Trophoblast cell (in vitro differentiated cells and primary cell): ENCODE measurements around the gene ZDHHC22.

Experiments
- DNase-seq, 2 donors: peaks; one replicate each; pipeline ENCODE4 v3.0.0-alpha.2; 2016
- H2AFZ ChIP-seq: 2 replicates; pipeline ENCODE4 v1.6.1; 2013; ENCODE audit warnings: low read length, moderate library complexity, mild to moderate bottlenecking; ENCODE audit not compliant: insufficient read depth, poor library complexity
- H2AK5ac ChIP-seq: 2 replicates; pipeline ENCODE4 v1.6.1; 2013; ENCODE audit warnings: mild to moderate bottlenecking, low read length
- H2BK120ac ChIP-seq: 2 replicates; pipeline ENCODE4 v1.6.1; 2013; ENCODE audit warnings: low read length, mild to moderate bottlenecking, moderate library complexity; ENCODE audit not compliant: insufficient read depth, poor library complexity
- H2BK12ac ChIP-seq: 2 replicates; pipeline ENCODE4 v1.6.1; 2013; ENCODE audit warnings: mild to moderate bottlenecking, low read length, moderate library complexity
- H2BK5ac ChIP-seq: 2 replicates; pipeline ENCODE4 v1.6.1; 2013; ENCODE audit warnings: low read length, low read depth, moderate library complexity, mild to moderate bottlenecking; ENCODE audit not compliant: poor library complexity
- H3K14ac ChIP-seq: 2 replicates; pipeline ENCODE4 v1.6.1; 2013; ENCODE audit warnings: mild to moderate bottlenecking, low read length
- H3K18ac ChIP-seq: 2 replicates; pipeline ENCODE4 v1.6.1; 2013; ENCODE audit warnings: mild to moderate bottlenecking, low read length
- H3K23ac ChIP-seq: 2 replicates; pipeline ENCODE4 v1.6.1; 2013; ENCODE audit warnings: low read length
- H3K27ac ChIP-seq: 2 replicates; pipeline ENCODE4 v1.5.1; 2013; ENCODE audit warnings: low read depth, mild to moderate bottlenecking, inconsistent platforms, low read length, moderate library complexity
- H3K27me3 ChIP-seq: 2 replicates; pipeline ENCODE4 v1.6.1; 2013; ENCODE audit warnings: inconsistent platforms, mild to moderate bottlenecking, low read length, moderate library complexity; ENCODE audit not compliant: insufficient read depth
- H3K36me3 ChIP-seq, 2 experiments: 1 replicate in 1 of 2; 2 replicates in 1 of 2; pipeline ENCODE4 v1.6.1; 2013; ENCODE audit warnings: low read length in 2 of 2, mild to moderate bottlenecking in 2 of 2, moderate library complexity in 1 of 2; ENCODE audit not compliant: insufficient read depth in 2 of 2, control insufficient read depth in 1 of 2
- H3K4ac ChIP-seq: 2 replicates; pipeline ENCODE4 v1.6.1; 2013; ENCODE audit warnings: low read depth, mild to moderate bottlenecking, low read length, moderate library complexity
- H3K4me1 ChIP-seq, 2 experiments: 1 replicate in 1 of 2; 2 replicates in 1 of 2; pipeline ENCODE4 v1.6.1; 2013; ENCODE audit warnings: low read length in 2 of 2, mild to moderate bottlenecking in 2 of 2, moderate library complexity in 1 of 2; ENCODE audit not compliant: insufficient read depth in 2 of 2, control insufficient read depth in 1 of 2
- H3K4me2 ChIP-seq: 2 replicates; pipeline ENCODE4 v1.6.1; 2013; ENCODE audit warnings: inconsistent platforms, mild to moderate bottlenecking, low read length, moderate library complexity
- H3K4me3 ChIP-seq: 2 replicates; pipeline ENCODE4 v1.5.1; 2013; ENCODE audit warnings: mild to moderate bottlenecking, low read depth, low read length, inconsistent platforms
- H3K79me1 ChIP-seq: one replicate; pipeline ENCODE4 v1.6.1; 2013; ENCODE audit warnings: low read length
- H3K79me2 ChIP-seq: 2 replicates; pipeline ENCODE4 v1.6.1; 2013; ENCODE audit warnings: low read length, mild to moderate bottlenecking; ENCODE audit not compliant: control insufficient read depth, insufficient read depth, poor library complexity
- H3K9ac ChIP-seq: 2 replicates; pipeline ENCODE4 v1.6.1; 2013; ENCODE audit warnings: mild to moderate bottlenecking, low read length
- H3K9me3 ChIP-seq: 2 replicates; pipeline ENCODE4 v1.6.1; 2013; ENCODE audit warnings: low read depth, mild to moderate bottlenecking, control low read depth, inconsistent platforms, low read length; ENCODE audit not compliant: insufficient read depth
- H4K12ac ChIP-seq: 2 replicates; pipeline ENCODE4 v1.6.1; 2013; ENCODE audit warnings: low read depth, mild to moderate bottlenecking, low read length, moderate library complexity
- H4K8ac ChIP-seq: 2 replicates; pipeline ENCODE4 v1.6.1; 2013; ENCODE audit warnings: low read depth, mild to moderate bottlenecking, low read length, moderate library complexity
- H4K91ac ChIP-seq: one replicate; pipeline ENCODE4 v1.6.1; 2013; ENCODE audit warnings: low read depth, mild to moderate bottlenecking, low read length, moderate library complexity
- WGBS: extraction: QIAGEN DNeasy Blood & Tissue Kit; methylation state at CpG from one replicate; pipeline ENCODE4 v1.1.7; 2013; ENCODE audit warnings: missing lambda C conversion rate; ENCODE audit not compliant: insufficient read length, insufficient coverage; ENCODE audit errors: extremely low coverage; 5-methylcytosine and 5-hydroxymethylcytosine counted together

The ZDHHC22 gene

DNA sequence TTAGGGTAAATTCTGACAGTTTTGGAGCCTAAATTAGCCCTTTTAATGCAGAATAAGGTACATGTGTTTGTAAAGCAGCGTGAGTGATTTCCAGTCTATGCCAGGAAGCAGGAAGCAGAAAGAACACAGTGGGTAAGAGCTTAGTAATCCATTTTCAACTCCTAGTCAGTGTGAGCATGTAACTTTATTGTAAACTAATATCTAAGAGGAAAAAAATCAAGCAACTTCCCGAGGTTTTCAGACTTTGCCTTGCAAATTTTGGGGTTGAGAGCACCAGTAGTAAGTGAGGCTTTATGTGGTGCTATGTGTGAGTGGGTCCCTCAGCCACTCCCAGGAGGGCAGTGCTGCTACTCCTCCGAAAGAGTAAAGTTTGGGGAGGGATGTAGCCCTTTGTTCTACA lies 40.6 kb downstream of the ZDHHC22 start:
- no CpG with 5 or more reads among the region's 3 CpGs for WGBS
- no peak overlapping the region for H2AFZ ChIP-seq
- peaks cover 14% of the 10 kb centered on the region for H3K79me1 ChIP-seq
- H3K27me3 ChIP-seq, result no peaks in the 10 kb centered on the region
- H3K4ac ChIP-seq, result peak overlapping the region; percentile 63
- H4K12ac ChIP-seq, result no peak overlapping the region
- no peak overlapping the region for H3K4me3 ChIP-seq
- H3K4me2 ChIP-seq, result no peak overlapping the region
- H3K14ac ChIP-seq, result no peak overlapping the region
- H3K36me3 ChIP-seq, result no peaks in the 10 kb centered on the region
- H2AK5ac ChIP-seq, result no peak overlapping the region
- no peaks in the 10 kb centered on the region for H3K9me3 ChIP-seq
- no peak overlapping the region for H3K18ac ChIP-seq
- H3K27ac ChIP-seq, result no peak overlapping the region
- H3K4me1 ChIP-seq, result peaks cover 4 to 9% of the 10 kb centered on the region in 2 experiments
- DNase-seq, result no peak
- no peak overlapping the region for H3K9ac ChIP-seq
- H4K8ac ChIP-seq, result no peak overlapping the region
- no peak overlapping the region for H2BK5ac ChIP-seq
- no peak overlapping the region for H3K23ac ChIP-seq
- peaks cover 16% of the 10 kb centered on the region for H3K79me2 ChIP-seq
- no peak overlapping the region for H4K91ac ChIP-seq
- H2BK120ac ChIP-seq, result no peak overlapping the region
- peak overlapping the region; percentile 28 for H2BK12ac ChIP-seq

DNA sequence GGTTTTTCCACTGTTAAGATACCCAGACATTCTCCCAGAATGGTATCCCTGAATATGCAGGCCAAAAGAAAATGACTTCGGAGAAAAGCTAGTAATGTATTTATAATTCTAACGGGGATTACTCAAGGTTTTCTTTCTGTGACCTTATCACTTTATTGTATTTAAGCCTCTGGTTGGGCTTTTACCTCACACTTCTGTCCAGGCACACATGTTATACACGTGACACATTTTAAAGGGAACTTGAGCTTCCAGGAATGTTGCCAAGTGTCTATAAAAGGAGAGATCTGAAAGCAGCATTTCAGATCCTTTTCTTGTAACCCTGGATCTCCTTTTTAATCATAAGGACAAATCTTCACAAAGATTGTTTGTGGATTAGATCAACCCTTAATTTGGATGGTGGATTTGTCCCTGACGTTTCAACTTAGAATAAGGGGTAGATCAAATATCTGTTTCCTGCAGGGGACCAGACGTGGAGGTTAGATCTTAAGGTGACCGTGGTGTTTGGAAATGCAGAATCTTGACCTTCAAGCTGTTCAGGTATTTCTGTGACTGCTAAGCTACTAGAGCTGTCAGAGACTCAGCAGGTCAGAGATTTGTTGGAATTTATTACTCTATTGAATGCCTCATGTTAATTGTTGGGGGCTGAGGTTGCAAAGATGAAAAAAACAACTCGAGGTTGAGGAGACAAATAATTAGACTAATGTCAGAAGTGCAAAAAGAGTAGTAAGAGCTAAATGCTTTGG lies 42.0 kb downstream of the ZDHHC22 start:
- WGBS, result no CpG with 5 or more reads among the region's 7 CpGs

DNA sequence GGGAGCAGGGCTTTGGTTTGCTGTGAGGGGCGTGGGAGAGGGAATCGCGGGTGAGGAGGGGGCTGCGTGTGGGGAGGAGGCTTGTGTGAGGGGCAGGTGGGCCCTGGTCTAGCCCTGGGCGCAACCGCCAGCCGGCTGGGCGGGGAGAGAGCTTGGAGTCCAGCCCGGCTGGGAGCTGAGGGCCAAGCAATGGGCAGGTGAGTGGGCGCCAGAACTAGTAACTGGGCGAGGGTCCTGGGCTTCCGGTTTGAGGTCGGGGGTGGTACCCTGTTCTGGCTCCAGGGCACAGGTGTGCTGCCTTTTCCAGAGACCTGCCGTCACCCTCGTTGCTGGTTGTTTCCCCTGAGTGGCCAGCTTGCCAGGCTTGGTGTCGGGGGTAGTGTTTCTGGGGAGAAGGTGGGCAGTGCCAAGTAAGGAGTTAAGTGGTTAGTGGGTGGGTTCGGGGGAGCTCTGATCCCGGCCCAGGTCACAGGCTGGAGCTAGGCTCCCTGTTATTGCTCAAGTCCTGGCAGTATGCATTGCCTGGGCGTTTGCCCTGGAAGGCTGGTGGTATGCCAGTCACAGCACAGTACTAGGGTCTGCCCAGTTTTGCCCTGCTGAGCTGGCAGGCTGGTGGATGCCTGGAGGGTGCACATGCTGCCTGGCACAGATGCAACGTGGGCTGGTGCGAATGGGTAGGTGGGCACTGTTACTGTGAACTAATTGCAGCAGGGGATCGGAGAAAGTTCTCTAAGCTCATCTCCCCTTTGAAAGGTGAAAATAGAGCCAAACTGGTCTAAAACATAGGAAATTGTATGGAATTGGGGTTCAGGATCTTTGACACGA lies 42.9 kb downstream of the ZDHHC22 start:
- peak overlapping the region; percentile 90 for H2AFZ ChIP-seq
- no peaks in the 10 kb centered on the region for H3K27me3 ChIP-seq
- H2BK120ac ChIP-seq, result peak overlapping the region; percentile 66
- H4K12ac ChIP-seq, result peak overlapping the region; percentile 88
- peak overlapping the region; percentile 95 for H2BK5ac ChIP-seq
- H3K9me3 ChIP-seq, result no peaks in the 10 kb centered on the region
- H3K4ac ChIP-seq, result peak overlapping the region; percentile 85
- WGBS, result no CpG with 5 or more reads among the region's 23 CpGs
- peak in 1 of 2 donors; percentile 45 for DNase-seq
- peaks cover 14% of the 10 kb centered on the region for H3K79me1 ChIP-seq
- peak overlapping the region; percentile 51 for H2AK5ac ChIP-seq
- H4K8ac ChIP-seq, result peak overlapping the region; percentile 94
- peak overlapping the region; percentile 93 for H3K4me3 ChIP-seq
- H4K91ac ChIP-seq, result peak overlapping the region; percentile 91
- H2BK12ac ChIP-seq, result peak overlapping the region; percentile 46
- H3K9ac ChIP-seq, result peak overlapping the region; percentile 88
- peaks cover 4 to 9% of the 10 kb centered on the region in 2 experiments for H3K4me1 ChIP-seq
- H3K79me2 ChIP-seq, result peaks cover 14% of the 10 kb centered on the region
- H3K23ac ChIP-seq, result peak overlapping the region; percentile 51
- peak overlapping the region; percentile 67 for H3K4me2 ChIP-seq
- peak overlapping the region; percentile 95 for H3K14ac ChIP-seq
- H3K18ac ChIP-seq, result peak overlapping the region; percentile 91
- no peaks in the 10 kb centered on the region for H3K36me3 ChIP-seq
- H3K27ac ChIP-seq, result peak overlapping the region; percentile 63

More for the DNA sequence above, 42.0 kb downstream of the ZDHHC22 start:
- Histone ChIP-seq H3K4me2 (peak overlapping the region; percentile 67), H2BK120ac (no peak overlapping the region), H3K23ac (no peak overlapping the region), H3K79me2 (peaks cover 14% of the 10 kb centered on the region), H3K27ac (peak overlapping the region; percentile 5), H3K79me1 (peaks cover 14% of the 10 kb centered on the region), H3K4me3 (no peak overlapping the region), H3K18ac (no peak overlapping the region), H3K36me3 (no peaks in the 10 kb centered on the region), H4K12ac (no peak overlapping the region), H3K4ac (no peak overlapping the region), H2BK12ac (no peak overlapping the region), H2AFZ (no peak overlapping the region), H2AK5ac (no peak overlapping the region), H4K8ac (no peak overlapping the region), H3K4me1 (peaks cover 4 to 9% of the 10 kb centered on the region in 2 experiments), H3K9me3 (no peaks in the 10 kb centered on the region), H3K14ac (no peak overlapping the region), H3K27me3 (no peaks in the 10 kb centered on the region), H4K91ac (no peak overlapping the region), H3K9ac (no peak overlapping the region), H2BK5ac (no peak overlapping the region)
- DNase-seq, result peak in 1 of 2 donors; percentile 66

DNA sequence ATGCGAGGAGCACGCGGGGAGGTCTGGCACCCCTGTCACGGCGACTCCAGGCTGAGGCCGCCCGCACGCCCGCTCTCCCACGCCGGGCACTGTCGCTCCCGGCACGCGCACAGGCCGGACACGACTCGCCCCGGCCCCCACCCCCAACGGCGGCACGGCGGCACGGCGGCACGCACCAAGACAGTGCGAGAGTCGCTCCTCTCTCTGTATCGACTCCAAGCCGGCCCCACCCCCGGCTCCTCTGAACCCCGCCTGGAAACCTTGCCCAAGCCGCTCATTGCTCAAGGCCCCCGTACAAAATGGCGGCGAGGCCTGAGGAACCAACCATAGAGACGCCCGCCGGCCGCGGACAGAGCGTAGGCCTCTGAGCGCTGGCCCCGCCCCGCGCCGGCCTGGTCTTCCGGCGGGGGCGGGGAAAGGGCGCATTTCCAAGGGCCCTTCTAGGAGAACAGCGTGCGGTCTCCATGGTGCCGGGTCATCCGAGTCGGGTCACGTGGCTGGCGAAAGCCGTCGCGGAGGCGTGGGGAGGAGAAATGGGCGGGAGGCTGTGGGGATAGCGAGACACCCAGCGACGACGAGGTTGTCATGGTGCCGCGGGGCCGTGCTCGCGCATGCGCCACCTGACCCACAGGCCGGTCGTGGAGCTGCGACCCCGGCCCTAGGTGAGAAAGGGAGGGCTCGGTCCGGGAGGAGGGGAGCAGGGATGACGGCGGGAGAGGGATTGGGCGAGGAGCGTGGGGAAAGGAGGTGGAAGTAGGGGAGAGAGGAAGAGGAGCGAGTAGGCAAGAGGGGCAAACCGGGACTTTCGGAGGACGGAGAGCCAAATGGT lies 43.7 kb downstream of the ZDHHC22 start, which contains the start of gene CIPC:
Gene CIPC, plus strand, starts transcription at position 559 of the 829 bp plus-strand sequence. CDS start 7,451 bp downstream, outside the sequence.
- WGBS, result no CpG with 5 or more reads among the region's 87 CpGs
- peak within 1 kb of the TSS; percentile 51 for H3K23ac ChIP-seq
- peak within 1 kb of the TSS; percentile 85 for H3K4ac ChIP-seq
- H2AK5ac ChIP-seq, result peak within 1 kb of the TSS; percentile 59
- no peaks in the 10 kb centered on the region for H3K27me3 ChIP-seq
- H3K79me1 ChIP-seq, result peaks cover 14% of the 10 kb centered on the region
- H3K4me2 ChIP-seq, result peak within 1 kb of the TSS; percentile 67
- H3K36me3 ChIP-seq, result no peaks in the 10 kb centered on the region
- H4K91ac ChIP-seq, result peak within 1 kb of the TSS; percentile 91
- peak within 1 kb of the TSS; percentile 88 for H4K12ac ChIP-seq
- H3K14ac ChIP-seq, result peak within 1 kb of the TSS; percentile 95
- H2AFZ ChIP-seq, result peak within 1 kb of the TSS; percentile 90
- H2BK120ac ChIP-seq, result peak within 1 kb of the TSS; percentile 85
- peak within 1 kb of the TSS; percentile 91 for H3K18ac ChIP-seq
- H2BK5ac ChIP-seq, result peak within 1 kb of the TSS; percentile 95
- peaks cover 14% of the 10 kb centered on the region for H3K79me2 ChIP-seq
- peak; percentile 100 for DNase-seq
- peak within 1 kb of the TSS; percentile 55 for H2BK12ac ChIP-seq
- H4K8ac ChIP-seq, result peak within 1 kb of the TSS; percentile 94
- peak within 1 kb of the TSS; percentile 80 for H3K27ac ChIP-seq
- H3K9me3 ChIP-seq, result no peaks in the 10 kb centered on the region
- peak within 1 kb of the TSS; percentile 93 for H3K4me3 ChIP-seq
- peaks cover 4 to 9% of the 10 kb centered on the region in 2 experiments for H3K4me1 ChIP-seq
- H3K9ac ChIP-seq, result peak within 1 kb of the TSS; percentile 88
